NCI-H1417 (cell line): Measurements from ENCODE around the gene ABT1.

Experiments used
- DNase-seq, 3 experiments: peaks; one replicate each; lab custom pipeline; 2025; lab: John Stamatoyannopoulos, UW

The ABT1 gene

GRCh38 chr6:26604026-26604425 is 7.3 kb downstream of the ABT1 start:
- no peak for DNase-seq

DNA sequence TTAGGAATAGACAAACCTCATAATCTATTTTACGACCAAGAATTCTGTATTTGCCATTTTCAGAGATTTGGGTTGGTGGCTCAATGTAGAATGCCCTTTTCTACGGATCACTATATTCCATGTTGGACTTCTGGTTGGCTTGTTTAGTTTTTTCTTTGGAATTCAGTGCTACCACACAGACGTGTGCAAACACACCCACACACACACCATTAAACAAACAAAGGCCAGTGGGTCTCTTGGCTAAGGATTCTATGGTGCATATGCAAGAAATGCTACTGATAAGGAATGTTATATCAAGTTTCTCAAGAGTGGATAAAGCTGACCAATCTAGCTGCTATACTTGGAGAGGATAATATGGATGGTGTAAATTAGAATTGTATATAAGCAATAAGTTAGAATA is 8.0 kb downstream of the ABT1 start:
- DNase-seq = no peak

GRCh38 chr6:26607434-26608230 is 10.9 kb downstream of the ABT1 start:
- peak; percentile 39 to 78 (median 53) for DNase-seq

- peak in 1 of 3 experiments; percentile 39 for DNase-seq
Observed at GRCh38 chr6:26609463-26609862, 12.7 kb downstream of the ABT1 start.

DNA sequence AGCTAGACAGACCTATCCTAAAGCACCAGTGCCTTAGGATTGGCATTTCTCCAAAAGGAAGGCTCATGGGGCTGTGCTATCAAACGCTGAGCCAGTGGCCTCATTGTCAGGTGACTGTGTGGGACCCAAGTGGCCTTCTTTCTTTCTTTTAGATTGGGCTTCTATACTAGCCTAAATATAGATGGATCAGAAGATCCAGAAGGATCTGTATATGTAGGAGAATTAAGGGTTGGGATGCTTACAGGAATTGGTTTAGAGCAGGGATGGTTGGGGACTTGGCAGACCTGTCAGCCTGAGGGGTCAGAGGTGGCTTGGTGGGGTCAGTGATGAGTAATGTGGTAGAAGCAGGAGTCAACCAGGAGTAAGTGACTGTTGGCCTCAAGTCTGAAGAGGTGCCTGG is 14.8 kb downstream of the ABT1 start:
- no peak for DNase-seq

- DNase-seq = no peak
Observed at GRCh38 chr6:26613201-26613600, 16.4 kb downstream of the ABT1 start.

DNA sequence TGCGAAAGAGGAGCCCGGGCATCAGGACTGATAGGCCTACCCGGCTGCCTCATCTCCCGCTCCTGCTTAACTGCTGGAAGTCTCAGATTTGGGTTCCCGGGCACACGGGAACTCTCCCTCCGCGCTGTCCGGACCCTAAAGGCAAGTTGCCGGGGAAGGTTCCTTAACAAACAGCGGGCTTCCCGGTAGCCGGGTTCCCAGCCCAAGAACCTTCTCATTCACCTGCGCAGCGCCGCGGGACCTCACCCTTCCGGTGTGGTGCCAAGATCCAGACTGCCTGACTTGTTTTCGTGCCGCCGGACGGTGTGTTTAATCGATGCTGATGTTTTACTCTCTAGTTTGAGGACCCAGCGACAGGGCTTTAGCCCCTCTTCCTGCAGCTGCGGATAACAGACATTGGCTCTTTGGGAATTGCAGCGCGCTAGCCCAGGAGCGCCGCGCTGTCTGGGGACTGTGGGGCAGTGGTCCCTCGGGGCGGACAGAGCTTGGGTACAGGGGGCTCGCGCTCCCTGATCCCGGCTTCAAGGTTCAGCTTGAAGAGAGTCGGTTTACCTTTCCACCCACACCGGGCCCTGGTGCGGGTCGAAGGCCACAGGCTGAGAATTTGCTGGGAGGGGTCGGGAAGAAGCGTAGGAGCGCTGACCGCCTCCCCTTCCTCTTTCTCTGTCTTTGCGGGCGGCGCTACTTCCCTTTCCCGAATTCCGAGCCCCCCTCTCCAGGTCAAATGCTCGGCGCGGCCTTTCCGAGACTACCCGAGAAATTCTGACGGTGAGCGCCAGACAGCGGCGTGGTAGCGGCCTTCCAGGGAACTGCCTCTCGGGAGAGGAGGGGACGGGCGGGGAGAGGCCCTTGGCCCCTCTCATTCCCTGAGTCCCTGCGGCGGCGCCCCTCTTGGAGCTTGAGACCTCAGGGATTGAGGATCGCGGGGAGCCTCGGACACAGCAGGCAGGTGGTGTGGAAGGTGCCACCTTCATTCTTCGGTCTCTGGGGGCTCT is 17.2 kb downstream of the ABT1 start:
- DNase-seq = no peak

- no peak for DNase-seq
Observed at GRCh38 chr6:26623339-26623859, 26.6 kb downstream of the ABT1 start.

DNA sequence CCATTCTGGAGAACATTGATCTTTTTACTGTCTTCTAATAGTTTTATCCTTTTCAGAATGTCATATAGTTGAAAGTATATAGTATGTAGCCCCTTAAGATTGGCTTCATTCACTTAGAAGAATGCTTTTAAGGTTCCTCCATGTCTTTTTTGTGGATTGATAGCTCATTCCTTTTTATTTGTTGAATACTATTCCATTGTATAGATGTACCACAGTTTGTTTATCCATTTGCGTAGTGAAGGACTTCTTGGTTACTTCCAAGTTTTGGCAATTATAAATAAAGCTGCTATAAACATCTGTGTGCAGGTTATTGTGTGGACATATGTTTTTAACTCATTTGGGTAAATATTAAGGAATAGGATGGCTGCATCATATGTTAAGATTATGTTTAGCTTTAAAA is 27.8 kb downstream of the ABT1 start:
- DNase-seq = no peak

DNA sequence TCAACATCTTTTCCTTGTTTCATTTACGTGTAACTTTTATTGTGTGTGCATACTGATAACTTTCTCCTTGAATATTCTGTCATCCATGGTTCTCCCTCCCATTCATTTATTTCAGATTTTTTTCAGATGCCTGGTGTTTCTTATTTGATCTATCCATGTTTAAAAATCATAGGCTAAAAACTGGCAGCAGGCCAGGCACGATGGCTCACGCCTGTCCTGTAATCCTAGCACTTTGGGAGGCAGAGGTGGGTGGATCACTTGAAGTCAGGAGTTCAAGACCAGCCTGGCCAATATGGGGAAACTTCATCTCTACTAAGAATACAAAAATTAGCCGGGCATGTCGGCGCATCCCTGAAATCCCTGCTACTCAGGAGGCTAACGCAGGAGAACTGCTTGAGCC is 31.1 kb downstream of the ABT1 start:
- DNase-seq = no peak

DNA sequence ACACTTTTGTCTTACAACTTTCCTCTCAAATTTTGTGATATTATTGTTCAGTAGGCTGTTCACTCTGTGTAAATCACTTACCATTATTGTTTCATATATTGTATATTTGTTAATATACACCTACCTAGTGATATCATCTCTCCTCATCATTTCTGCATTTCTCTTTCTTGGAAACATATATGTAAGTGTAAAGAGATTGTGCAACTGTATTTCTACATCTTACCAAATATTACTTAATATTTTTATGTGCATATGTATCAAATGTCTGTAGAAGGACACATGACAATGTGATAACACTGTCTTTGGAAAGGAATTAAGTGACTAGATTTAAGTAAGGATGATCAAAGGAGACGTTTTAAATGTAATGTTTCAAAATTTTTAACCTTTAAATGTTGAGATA is 32.6 kb downstream of the ABT1 start:
- DNase-seq = no peak

DNA sequence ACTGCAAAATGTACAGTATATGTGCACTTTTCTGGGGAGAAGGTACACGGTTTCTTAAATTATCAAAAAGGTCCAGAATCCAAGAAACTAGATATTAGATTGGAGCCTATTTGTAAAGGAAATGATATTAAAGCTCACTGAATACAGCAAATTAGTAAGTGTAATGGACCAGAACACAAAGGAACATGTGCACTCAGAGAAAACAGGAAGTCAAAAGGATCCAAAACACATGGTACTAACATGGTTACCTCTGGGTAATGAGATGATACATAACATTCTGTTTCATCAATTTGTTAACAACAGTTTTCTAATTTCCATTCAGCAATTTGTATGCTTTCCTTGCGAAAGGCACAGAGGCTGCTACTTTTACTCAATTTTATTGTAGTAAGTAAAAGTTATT is 44.1 kb downstream of the ABT1 start:
- DNase-seq = no peak

DNA sequence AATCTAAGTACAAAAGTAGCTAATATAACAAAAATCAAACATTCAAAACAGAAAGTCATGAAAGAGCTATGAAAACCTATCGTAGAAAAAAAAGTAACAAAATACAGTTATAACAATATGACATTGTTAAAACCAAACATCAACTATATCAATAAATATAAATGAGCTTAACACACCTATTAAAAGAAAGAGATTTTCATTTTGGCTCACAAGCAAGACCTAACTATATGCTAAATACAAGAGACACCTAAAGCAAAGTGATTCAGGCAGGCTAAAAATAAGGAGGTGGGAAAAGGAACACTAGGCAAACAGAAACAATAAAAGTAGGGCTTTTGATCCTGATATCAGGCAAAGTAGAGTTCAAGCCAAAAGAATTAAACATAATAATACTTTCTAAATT is 49.3 kb downstream of the ABT1 start:
- no peak for DNase-seq
